Coronary artery (tissue), 2 donors: Measurements from ENCODE around the gene LVRN.

ENCODE experiments used
- DNase-seq: peaks from one replicate; pipeline ENCODE4 v3.0.0-alpha.2; 2017; ENCODE audit warnings: low spot score
- H3K27ac ChIP-seq, 2 donors: fragments of 200-600 bp; sonication (generic); one replicate each; pipeline ENCODE4 v1.5.1; 2016 to 2019
- H3K4me3 ChIP-seq: fragments of 200-600 bp; sonication (generic); 2 replicates; pipeline ENCODE4 v1.5.1; 2016; ENCODE audit warnings: mild to moderate bottlenecking, moderate library complexity
- CTCF ChIP-seq: fragments of 200-600 bp; sonication (generic); IDR thresholded peaks from one replicate; pipeline ENCODE4 v1.5.1; 2019; ENCODE audit warnings: antibody characterized with exemption

The LVRN gene

GRCh38 chr5:116025866-116026265, 63.6 kb downstream of the LVRN start:
- H3K4me3 ChIP-seq: no peak overlapping the region
- H3K27ac ChIP-seq: no peak overlapping the region
- DNase-seq: no peak
- TF ChIP-seq CTCF: no peak

GRCh38 chr5:116032094-116032517, 69.8 kb downstream of the LVRN start, which contains the start of gene ARL14EPL:
Gene ARL14EPL, plus strand, starts transcription at chr5:116032472. Its CDS starts 18,994 bp downstream, at chr5:116051466.
- no peak within 1 kb of the TSS for H3K27ac ChIP-seq
- DNase-seq: no peak

GRCh38 chr5:116032991-116033390, 70.7 kb downstream of the LVRN start:
- DNase-seq: no peak
- Histone ChIP-seq H3K4me3 (no peak overlapping the region), H3K27ac (no peak overlapping the region)
- TF ChIP-seq CTCF: no peak

More at GRCh38 chr5:116032094-116032517, 69.8 kb downstream of the LVRN start, which contains the start of gene ARL14EPL:
- H3K4me3 ChIP-seq: no peak within 1 kb of the TSS
- TF ChIP-seq CTCF: no peak

- Histone ChIP-seq H3K27ac (no peak overlapping the region), H3K4me3 (no peak overlapping the region)
- no peak for DNase-seq
- TF ChIP-seq CTCF: no peak
Observed at GRCh38 chr5:116035123-116035522, 72.8 kb downstream of the LVRN start.

GRCh38 chr5:116037236-116037822, 75.1 kb downstream of the LVRN start:
- no peak for TF ChIP-seq CTCF
- no peak for DNase-seq
- no peak overlapping the region for H3K4me3 ChIP-seq
- H3K27ac ChIP-seq: no peak overlapping the region

- Histone ChIP-seq H3K27ac (no peak overlapping the region), H3K4me3 (no peak overlapping the region)
- TF ChIP-seq CTCF: no peak
- DNase-seq: no peak
Observed at GRCh38 chr5:116038817-116039216, 76.5 kb downstream of the LVRN start.

- H3K27ac ChIP-seq: no peak overlapping the region
- TF ChIP-seq CTCF: no peak
- H3K4me3 ChIP-seq: no peak overlapping the region
- no peak for DNase-seq
Observed at GRCh38 chr5:116042375-116042774, 80.1 kb downstream of the LVRN start.
